T-helper 22 cell (primary cell): ENCODE data around the gene NR2C2AP.
"Not testable (repeated sequence)": the region's sequence is repeated elsewhere in the genome, so short reads cannot be mapped to it uniquely, and the experiment has no call there.

Experiments used
- DNase-seq: peaks from one replicate; pipeline ENCODE4 v3.0.0-alpha.2; 2020; ENCODE audit warnings: low read depth

Gene NR2C2AP

DNA sequence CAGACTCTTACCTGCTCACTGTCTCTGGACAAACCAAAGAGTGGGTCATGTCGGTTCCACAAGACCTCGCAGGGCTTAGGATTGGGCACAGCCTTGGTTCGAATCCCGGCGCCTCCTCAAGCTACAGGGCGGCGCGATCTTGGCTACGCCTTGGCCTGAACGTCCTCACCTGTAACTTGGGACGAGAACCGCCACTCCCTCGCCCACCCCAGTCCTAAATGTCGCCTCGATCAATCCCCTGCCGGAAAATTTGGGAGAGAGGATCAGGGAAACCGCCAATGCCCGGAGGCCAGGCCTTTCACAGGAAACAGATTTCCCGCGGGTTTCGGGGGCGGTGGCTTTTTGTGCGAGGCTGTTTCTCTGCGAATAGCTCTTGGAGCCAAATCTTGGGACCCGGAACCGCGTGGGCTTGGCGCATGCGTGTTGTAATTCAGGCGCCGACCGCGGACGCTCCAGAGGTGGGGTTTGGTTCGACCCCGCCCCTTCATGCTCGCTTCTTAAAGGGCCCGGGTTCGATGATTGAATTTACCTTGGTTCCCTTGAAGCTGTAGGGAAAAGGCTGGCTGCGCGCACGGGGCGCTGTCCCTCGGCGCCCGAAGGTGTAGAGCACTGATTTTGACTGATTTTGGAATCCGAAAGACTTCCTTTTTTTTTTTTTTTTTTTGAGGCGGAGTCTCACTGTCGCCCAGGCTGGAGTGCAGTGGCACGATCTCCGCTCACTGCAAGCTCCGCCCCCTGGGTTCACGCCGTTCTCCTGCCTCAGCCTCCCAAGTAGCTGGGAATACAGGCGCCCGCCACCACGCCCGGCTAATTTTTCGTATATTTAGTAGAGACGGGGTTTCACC is at the start of gene NR2C2AP:
Gene NR2C2AP (minus strand): TSS at position 403 of the 845 bp plus-strand sequence. CDS start 354 bp downstream, at position 49.
- peak; percentile 83 for DNase-seq

GRCh38 chr19:19250196-19250801 is 47.1 kb upstream of the NR2C2AP start:
- DNase-seq = no peak

DNA sequence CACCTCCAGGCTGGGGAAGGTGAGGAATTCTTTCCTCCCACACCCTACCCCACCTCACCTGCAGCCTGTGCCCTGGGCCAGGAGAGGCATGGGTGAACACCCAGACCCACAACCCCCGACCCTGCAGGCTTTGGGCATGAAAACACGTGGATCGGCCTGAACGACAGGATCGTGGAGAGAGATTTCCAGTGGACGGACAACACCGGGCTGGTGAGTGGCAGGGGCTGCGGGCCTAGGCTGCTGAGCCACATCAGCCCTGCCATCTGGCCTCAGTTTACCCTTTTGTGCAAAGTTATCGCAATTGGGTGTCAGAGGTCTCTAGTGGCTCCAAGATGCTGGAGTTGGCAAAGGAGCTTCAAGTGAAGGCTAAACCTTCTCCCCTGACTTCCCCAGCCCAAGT is 37.3 kb upstream of the NR2C2AP start:
- no peak for DNase-seq

GRCh38 chr19:19239675-19240074 is 36.5 kb upstream of the NR2C2AP start:
- no peak for DNase-seq

GRCh38 chr19:19238126-19238894 is 35.1 kb upstream of the NR2C2AP start:
- DNase-seq = no peak

GRCh38 chr19:19236173-19236572 is 33.0 kb upstream of the NR2C2AP start:
- no peak for DNase-seq

DNA sequence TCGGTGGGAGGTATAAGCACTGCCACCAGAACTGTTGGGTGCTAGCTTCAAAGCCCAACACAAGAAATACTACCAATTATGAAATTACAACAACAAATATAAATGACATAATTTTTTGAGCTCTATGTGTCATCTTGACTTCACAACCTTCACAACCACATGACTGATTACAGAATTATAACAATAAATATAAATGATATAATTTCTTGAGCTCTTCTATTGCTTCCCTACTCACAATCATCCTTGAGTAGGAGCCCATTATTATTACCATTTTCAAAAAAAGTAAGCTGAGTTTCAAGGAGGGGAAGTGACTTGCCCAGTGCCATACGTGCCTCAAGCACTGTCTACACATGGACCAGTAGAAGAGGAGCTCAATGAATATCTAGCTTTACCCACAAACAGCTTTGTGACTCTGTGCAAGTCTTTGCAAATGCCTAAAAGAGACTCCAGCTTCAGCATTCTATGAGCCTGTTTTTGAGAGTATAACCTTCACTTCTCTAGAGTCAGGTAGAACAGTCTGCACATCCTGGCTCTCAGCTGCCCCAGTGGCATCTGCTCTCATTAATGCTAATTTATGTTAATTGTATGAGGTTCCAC is 31.1 kb upstream of the NR2C2AP start:
- no peak for DNase-seq

DNA sequence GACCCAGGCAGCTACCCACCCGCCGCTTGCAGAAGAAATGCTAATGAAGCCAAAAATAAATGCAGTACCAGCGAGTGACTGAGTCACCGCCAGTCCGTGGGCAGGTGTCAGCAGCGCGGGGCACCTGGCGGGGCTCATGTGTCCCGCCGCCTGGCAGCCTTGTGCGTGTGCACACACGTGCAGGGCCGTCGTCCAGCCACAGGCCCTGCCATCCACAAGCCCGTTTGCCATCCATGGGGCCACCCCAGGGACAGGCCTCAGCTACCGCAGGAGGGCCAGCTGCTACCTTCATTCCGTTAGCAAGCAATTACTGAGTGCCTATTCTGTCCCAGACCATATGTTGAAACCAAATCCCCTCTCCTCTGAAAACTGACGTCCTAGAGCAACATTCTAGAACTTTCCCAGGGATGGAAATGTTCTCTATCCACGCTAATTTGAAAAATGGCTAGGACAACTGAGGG is 29.1 kb upstream of the NR2C2AP start:
- DNase-seq = no peak

DNA sequence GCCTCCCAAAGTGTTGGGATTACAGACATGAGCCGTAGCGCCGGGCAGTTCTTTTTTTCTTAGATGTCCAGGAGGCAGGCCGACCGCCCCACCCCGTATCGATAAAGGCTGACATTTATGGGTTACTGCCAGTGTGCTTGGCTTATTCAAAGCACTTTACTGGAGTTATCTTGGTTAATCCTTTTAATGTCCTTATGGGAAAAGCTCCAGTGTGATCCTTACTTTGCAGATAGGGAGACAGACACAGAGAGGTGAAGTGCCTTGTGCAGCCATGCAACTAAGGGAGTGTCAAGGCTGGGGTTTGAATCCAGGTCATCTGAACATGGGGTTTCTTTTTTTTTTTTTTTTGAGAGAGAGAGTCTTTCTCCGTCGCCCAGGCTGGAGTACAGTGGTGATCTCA is 27.8 kb upstream of the NR2C2AP start:
- DNase-seq = no peak

- DNase-seq = no peak
Observed at GRCh38 chr19:19229701-19230100, 26.5 kb upstream of the NR2C2AP start.

GRCh38 chr19:19227217-19227616 is 24.0 kb upstream of the NR2C2AP start:
- DNase-seq = no peak

- no peak for DNase-seq
Observed at GRCh38 chr19:19226663-19227062, 23.4 kb upstream of the NR2C2AP start.

- DNase-seq = no peak
Observed at GRCh38 chr19:19226204-19226603, 23.0 kb upstream of the NR2C2AP start.

DNA sequence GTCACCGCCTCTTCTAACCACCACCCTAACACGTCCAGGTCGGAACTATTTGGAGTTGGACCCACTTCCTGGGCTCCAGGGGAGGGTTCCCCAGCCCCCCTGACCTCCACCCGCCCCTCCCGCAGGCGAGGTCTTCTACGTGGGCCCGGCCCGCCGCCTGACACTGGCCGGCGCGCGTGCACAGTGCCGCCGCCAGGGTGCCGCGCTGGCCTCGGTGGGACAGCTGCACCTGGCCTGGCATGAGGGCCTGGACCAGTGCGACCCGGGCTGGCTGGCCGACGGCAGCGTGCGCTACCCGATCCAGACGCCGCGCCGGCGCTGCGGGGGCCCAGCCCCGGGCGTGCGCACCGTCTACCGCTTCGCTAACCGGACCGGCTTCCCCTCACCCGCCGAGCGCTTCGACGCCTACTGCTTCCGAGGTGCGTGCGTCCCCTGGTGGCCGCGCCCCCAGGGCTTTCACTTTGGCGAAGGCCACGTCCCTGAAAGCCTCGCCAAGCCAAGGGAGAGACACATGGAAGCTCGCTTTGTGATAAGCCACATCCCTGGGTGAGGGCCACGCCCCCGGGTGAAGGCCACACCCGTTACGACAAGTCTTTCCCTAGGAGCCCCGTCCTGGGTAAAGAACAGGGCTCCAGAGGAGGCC is 21.8 kb upstream of the NR2C2AP start:
- DNase-seq = peak; percentile 47

DNA sequence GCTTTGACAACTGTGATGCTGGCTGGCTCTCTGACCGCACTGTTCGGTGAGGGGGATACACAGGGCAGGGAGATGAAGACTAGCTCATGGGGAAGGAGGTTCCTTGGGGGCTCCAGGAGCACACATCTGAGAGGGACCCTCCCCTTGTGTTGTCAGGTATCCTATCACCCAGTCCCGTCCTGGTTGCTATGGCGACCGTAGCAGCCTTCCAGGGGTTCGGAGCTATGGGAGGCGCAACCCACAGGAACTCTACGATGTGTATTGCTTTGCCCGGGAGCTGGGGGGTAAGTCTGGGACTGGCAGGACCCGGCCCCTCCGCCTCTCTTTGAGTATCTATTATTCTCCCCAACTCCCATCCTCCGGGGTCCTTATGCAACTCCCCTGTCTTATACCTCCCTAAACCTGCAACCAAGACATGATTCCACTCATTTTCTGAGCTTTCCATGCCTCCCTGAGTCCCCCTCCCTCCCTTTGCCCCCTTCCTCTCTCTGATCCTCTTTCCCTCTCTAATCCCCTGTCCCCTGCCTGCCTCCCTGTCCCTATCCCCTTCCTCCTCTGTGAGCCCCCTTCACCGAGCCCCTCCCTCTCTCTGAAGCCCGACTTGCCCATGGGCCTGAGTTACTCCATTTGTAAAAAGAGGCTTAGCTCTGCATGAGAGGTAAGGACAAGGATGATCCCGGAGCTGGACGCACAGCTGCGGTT is 21.1 kb upstream of the NR2C2AP start:
- DNase-seq = no peak

- no peak for DNase-seq
Observed at GRCh38 chr19:19223636-19224035, 20.4 kb upstream of the NR2C2AP start.

DNA sequence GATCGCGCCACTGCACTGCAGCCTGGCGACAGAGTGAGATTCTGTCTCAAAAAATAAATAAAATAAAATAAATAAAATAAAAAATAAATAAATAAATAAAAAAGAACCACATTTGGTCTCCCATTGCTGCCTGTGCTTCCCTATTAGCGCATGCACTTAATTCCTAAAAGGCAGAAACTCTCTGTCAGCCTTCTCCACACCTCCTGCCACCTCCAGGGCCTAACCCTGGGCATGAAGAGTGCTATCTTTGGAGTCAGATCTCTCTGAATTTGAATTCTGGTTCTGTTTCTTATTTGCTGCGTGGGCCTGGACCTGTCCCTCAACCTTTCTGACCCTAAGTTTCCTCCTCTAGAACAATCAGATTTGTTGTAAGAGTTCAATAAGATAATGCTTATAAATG is 19.8 kb upstream of the NR2C2AP start:
- no peak for DNase-seq

GRCh38 chr19:19221000-19221399 is 17.8 kb upstream of the NR2C2AP start:
- not testable (repeated sequence) for DNase-seq

GRCh38 chr19:19218911-19219310 is 15.7 kb upstream of the NR2C2AP start:
- no peak for DNase-seq

DNA sequence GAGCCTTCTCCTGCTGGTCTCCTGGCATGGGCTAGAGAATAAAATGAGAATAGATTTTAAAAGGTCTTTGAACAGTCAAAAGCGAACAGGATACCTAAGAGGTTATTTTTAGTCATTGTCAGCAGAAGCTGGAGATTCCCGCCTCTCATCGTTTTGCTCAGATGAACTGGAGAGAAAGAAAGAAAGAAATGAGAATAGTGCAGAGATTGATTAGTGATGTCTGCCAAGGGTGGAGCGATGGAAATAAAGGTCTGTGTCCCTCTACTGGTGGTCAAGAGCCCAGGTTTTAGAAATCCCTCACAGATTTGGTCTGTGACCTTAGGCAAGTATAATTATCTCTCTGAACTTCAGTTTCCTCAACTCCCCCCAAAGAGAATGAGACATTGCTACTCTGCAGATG is 13.9 kb upstream of the NR2C2AP start:
- DNase-seq = no peak

- no peak for DNase-seq
Observed at GRCh38 chr19:19215792-19216191, 12.6 kb upstream of the NR2C2AP start.
